ENCODE data around the gene TACC3. TPM values are rescaled to one million over a fixed set of nuclear protein-coding genes. Genes with fewer than 3 reads are reported as not detected.

The TACC3 gene
- total and polyA plus RNA-seq, 2 experiments from 2014 or later = 18.1 to 78.2 TPM

DNA sequence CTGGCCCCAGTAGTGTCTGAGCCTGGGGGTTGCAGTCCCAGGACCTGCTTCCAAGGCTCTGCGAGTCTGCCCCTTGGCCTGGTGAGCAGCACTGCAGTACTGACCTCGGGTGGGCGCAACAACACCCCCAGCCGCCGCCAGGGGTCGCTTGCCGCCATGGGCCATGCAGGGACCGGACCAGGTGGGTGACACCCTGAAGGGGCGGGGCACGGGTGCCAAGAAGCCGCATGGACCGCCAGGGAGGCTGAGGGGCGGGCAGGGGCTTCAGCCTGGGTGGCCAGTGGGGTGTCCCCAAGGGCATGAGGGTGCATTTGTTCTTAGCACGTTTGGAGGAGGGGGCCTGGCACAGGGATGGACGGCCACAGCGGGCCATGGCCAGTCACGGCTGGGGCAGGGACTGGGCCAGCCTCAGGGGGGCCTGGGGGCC lies 25.0 kb downstream of the TACC3 start:
- peak; percentile 84 for TF ChIP-seq CTCF (IDR thresholded peaks at IDR 0.05; ENCODE audit: low read depth, low read length)
- Histone ChIP-seq H3K27me3 (no peaks in the 10 kb centered on the region), H3K4me1 (ENCODE audit: low read depth) (no peaks in the 10 kb centered on the region), H3K9me3 (ENCODE audit: low read depth) (no peaks in the 10 kb centered on the region), H3K4me3 (no peak overlapping the region), H3K27ac (no peak overlapping the region), H3K36me3 (peaks cover under 1% of the 10 kb centered on the region)
- peak; percentile 74 to 88 for DNase-seq (ENCODE audit: low read depth in 1 of 2, low spot score in 1 of 2)

DNA sequence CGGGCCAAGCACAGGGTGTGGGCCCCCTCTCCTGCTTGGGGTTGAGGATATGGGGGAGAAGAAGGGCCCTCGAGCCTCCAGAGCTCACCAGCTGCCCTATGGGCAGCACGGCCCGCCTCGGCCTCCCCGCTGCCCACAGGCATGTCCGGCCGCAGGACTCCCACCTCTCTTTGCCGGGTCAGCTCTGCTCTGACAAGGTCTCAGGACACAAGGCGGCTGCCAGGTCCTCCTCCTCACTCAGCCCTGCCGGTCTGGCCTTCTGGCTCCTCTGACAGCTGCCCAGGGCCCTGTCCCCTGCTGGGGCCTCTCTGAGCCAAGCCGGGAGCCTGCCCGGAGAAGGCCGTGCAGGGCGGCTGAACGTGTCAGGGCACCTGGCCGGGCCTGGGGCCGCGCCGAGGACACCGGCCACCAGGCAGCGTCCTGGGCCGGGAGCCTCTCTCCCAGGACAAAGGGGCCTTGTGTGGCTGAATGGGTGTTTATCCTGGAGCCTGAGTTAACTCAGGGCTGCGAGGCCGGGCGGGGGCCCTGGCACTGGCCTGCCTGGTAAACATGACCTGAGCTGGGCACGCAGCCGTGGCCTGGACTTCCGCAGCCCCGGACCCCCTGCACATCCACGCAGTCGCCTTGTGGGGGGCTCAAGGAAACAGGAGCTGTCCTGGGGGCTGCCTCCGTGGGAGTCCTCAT lies 25.7 kb downstream of the TACC3 start:
- Histone ChIP-seq H3K4me1 (ENCODE audit: low read depth) (no peaks in the 10 kb centered on the region), H3K36me3 (no peaks in the 10 kb centered on the region), H3K27ac (no peak overlapping the region), H3K4me3 (no peak overlapping the region), H3K9me3 (ENCODE audit: low read depth) (no peaks in the 10 kb centered on the region), H3K27me3 (no peaks in the 10 kb centered on the region)
- TF ChIP-seq CTCF (IDR thresholded peaks at IDR 0.05; ENCODE audit: low read depth, low read length) = no peak
- DNase-seq (ENCODE audit: low read depth in 1 of 2, low spot score in 1 of 2) = peak in 1 of 2 donors; percentile 21

DNA sequence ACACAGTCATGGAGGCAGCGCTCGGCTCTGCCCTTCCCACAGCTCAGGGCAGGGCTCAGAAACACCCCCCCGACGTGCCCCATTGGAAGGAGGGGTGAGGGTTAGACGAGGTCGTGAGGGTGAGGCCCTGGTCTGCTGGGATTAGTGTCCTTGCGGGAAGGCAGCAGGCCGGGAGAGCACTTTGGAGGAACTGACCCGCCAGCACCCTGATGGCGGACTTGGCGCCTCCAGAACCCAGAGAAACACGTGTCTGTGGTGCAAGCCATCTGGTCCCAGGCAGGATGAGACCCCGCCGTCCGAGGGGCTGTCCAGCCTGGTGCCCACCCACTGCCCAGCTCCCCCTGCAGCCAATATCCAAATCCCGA lies 26.3 kb downstream of the TACC3 start:
- Histone ChIP-seq H3K36me3 (no peaks in the 10 kb centered on the region), H3K9me3 (ENCODE audit: low read depth) (no peaks in the 10 kb centered on the region), H3K4me1 (ENCODE audit: low read depth) (no peaks in the 10 kb centered on the region), H3K4me3 (no peak overlapping the region), H3K27me3 (no peaks in the 10 kb centered on the region), H3K27ac (no peak overlapping the region)
- TF ChIP-seq CTCF (IDR thresholded peaks at IDR 0.05; ENCODE audit: low read depth, low read length) = no peak
- no peak for DNase-seq (ENCODE audit: low read depth in 1 of 2, low spot score in 1 of 2)

DNA sequence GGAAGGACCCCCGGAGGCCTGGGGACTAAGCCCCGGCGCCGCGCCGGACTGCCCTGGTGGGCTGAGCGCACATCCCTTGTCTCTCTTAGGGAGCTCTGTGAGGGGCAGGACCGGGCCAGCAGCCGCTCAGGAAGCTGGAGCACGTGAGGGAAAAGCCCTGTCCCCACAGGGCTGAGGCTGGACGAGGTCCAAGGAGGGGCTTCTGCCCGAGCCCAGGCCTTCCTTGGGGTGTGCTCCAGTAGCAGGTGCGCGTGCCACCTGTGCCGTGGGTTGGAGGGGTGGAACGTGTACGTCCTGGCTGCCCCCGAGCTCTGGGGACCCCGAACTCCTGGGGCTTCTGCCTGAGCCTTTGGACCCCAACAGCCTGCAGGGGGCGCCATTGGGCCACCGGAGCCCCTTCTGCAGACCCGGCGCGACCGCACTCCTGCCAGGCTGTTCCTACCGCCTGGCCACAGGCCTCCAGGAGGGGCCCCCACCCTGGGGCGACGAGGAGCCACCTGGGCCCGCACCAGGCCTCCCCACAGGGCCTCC lies 27.2 kb downstream of the TACC3 start:
- Histone ChIP-seq H3K27ac (no peak overlapping the region), H3K4me3 (no peak overlapping the region), H3K4me1 (ENCODE audit: low read depth) (peaks cover 4% of the 10 kb centered on the region), H3K36me3 (no peaks in the 10 kb centered on the region), H3K9me3 (ENCODE audit: low read depth) (no peaks in the 10 kb centered on the region), H3K27me3 (no peaks in the 10 kb centered on the region)
- peak; percentile 77 for TF ChIP-seq CTCF (IDR thresholded peaks at IDR 0.05; ENCODE audit: low read depth, low read length)
- peak; percentile 78 to 91 for DNase-seq (ENCODE audit: low read depth in 1 of 2, low spot score in 1 of 2)

- Histone ChIP-seq H3K27me3 (no peaks in the 10 kb centered on the region), H3K9me3 (ENCODE audit: low read depth) (no peaks in the 10 kb centered on the region), H3K4me1 (ENCODE audit: low read depth) (peaks cover 11% of the 10 kb centered on the region), H3K4me3 (no peak overlapping the region), H3K36me3 (no peaks in the 10 kb centered on the region), H3K27ac (no peak overlapping the region)
- no peak for TF ChIP-seq CTCF (IDR thresholded peaks at IDR 0.05; ENCODE audit: low read depth, low read length)
- no peak for DNase-seq (ENCODE audit: low read depth in 1 of 2, low spot score in 1 of 2)
These were observed 28.0 kb downstream of the TACC3 start for GRCh38 chr4:1749370-1749769.

Data from cardiac muscle cell (in vitro differentiated cells and primary cell).